HCT116 (cell line): ENCODE data around the gene BMP2K. TPM values are rescaled to one million over a fixed set of nuclear protein-coding genes. Genes with fewer than 3 reads are reported as not detected.

Source experiments
- ATAC-seq: fragments of 200-7000 bp; cut with Tn5 transposase; 2 replicates; pipeline ENCODE4 v1.9.1; 2020; ENCODE audit warnings: mild to moderate bottlenecking, moderate library complexity
- BruUV-seq: library from RNA; stranded (reverse); fragments of 400-500 nt; replicated peaks from 2 replicates; lab custom pipeline; 2021; lab: Mats Ljungman, UMichigan
- CTCF ChIA-PET: fragments of 300-600 bp; sonication (Branson Sonifier 250); formaldehyde crosslinking; loops from one replicate; lab custom pipeline; 2021; ENCODE audit warnings: antibody characterized with exemption; lab: Charles Lee
- POLR2A ChIA-PET: fragments of 300-600, 350-600 bp; sonication (Branson Sonifier 250); formaldehyde crosslinking; loops from one replicate; lab custom pipeline; 2021; ENCODE audit warnings: antibody characterized with exemption; lab: Charles Lee
- RAD21 ChIA-PET, 2 experiments: fragments of 300-600 bp; sonication (Branson Sonifier 250); formaldehyde crosslinking; loops; one replicate each; lab custom pipeline; 2023; ENCODE audit warnings: low total read pairs in 2 of 2; ENCODE audit not compliant: uncharacterized antibody in 2 of 2, unreplicated experiment in 2 of 2, low non-redundant PET in 1 of 2; lab: Charles Lee
- DNase-seq: peaks from one replicate; pipeline ENCODE4 v3.0.0-alpha.2; 2010; ENCODE audit warnings: low read depth, low spot score
- H2AFZ ChIP-seq: fragments of 200-600 bp; shearing (Covaris generic), sonication (generic); 2 replicates; pipeline ENCODE4 v1.6.1; 2017; ENCODE audit warnings: low read depth, mixed run types, mixed read lengths, antibody characterized with exemption, low read length; ENCODE audit not compliant: poor library complexity, severe bottlenecking
- H3K27ac ChIP-seq: 2 replicates; pipeline ENCODE4 v1.5.1; 2012; ENCODE audit warnings: low read depth, low read length
- H3K27me3 ChIP-seq: fragments of 200-600 bp; sonication (generic); 2 replicates; pipeline ENCODE4 v1.6.1; 2016; ENCODE audit warnings: mixed run types, low read length, mixed read lengths; ENCODE audit not compliant: insufficient read depth
- H3K36me3 ChIP-seq, 2 experiments: fragments of 200-500 bp in 1 of 2; fragments of 200-600 bp in 1 of 2; sonication (Bioruptor generic) in 1 of 2; sonication (generic) in 1 of 2; 2 replicates each; pipeline versions ENCODE4 v1.5.1 to v1.6.1; 2014 to 2016; ENCODE audit warnings: low read length in 2 of 2, inconsistent platforms in 1 of 2, mixed read lengths in 1 of 2, mixed run types in 1 of 2; ENCODE audit not compliant: insufficient read depth in 2 of 2, control insufficient read depth in 1 of 2
- H3K4me1 ChIP-seq, 2 experiments: fragments of 200-600 bp in 1 of 2; sonication (generic) in 1 of 2; 2 replicates each; pipeline versions ENCODE4 v1.5.1 to v1.6.1; 2012 to 2017; ENCODE audit warnings: low read length in 2 of 2, inconsistent platforms in 1 of 2, mild to moderate bottlenecking in 1 of 2, mixed read lengths in 1 of 2, mixed run types in 1 of 2, moderate library complexity in 1 of 2; ENCODE audit not compliant: insufficient read depth in 2 of 2, control insufficient read depth in 1 of 2
- H3K4me2 ChIP-seq: fragments of 200-600 bp; sonication (generic); 2 replicates; pipeline ENCODE4 v1.6.1; 2017; ENCODE audit warnings: mixed run types, low read length, mixed read lengths
- H3K4me3 ChIP-seq, 2 experiments: fragments of 200-600 bp in 1 of 2; sonication (generic) in 1 of 2; replicated peaks in 1 of 2; 2 replicates each; pipeline ENCODE4 v1.5.1; 2011 to 2016; ENCODE audit warnings: low read length in 2 of 2, control low read depth in 1 of 2, low read depth in 1 of 2, mild to moderate bottlenecking in 1 of 2, mixed read lengths in 1 of 2, mixed run types in 1 of 2
- H3K79me2 ChIP-seq: fragments of 200-600 bp; sonication (generic); 2 replicates; pipeline ENCODE4 v1.6.1; 2017; ENCODE audit warnings: mild to moderate bottlenecking, mixed run types, low read length, moderate library complexity, mixed read lengths; ENCODE audit not compliant: insufficient read depth
- H3K9ac ChIP-seq: fragments of 200-600 bp; sonication (generic); 2 replicates; pipeline ENCODE4 v1.6.1; 2016; ENCODE audit warnings: low read length, mixed read lengths
- H3K9me2 ChIP-seq: fragments of 200-600 bp; sonication (generic), shearing (Covaris generic); 2 replicates; pipeline ENCODE4 v1.6.1; 2017; ENCODE audit warnings: mixed run types, mild to moderate bottlenecking, moderate library complexity; ENCODE audit not compliant: insufficient read depth
- H3K9me3 ChIP-seq, 2 experiments: fragments of 200-500 bp in 1 of 2; fragments of 200-600 bp in 1 of 2; sonication (Bioruptor generic) in 1 of 2; sonication (generic) in 1 of 2; 2 replicates each; pipeline ENCODE4 v1.6.1; 2014 to 2017; ENCODE audit warnings: low read length in 2 of 2, mixed read lengths in 2 of 2, inconsistent platforms in 1 of 2, low read depth in 1 of 2, mild to moderate bottlenecking in 1 of 2, mixed run types in 1 of 2, moderate library complexity in 1 of 2; ENCODE audit not compliant: control insufficient read depth in 1 of 2, insufficient read depth in 1 of 2
- H4K20me1 ChIP-seq: fragments of 200-600 bp; sonication (generic), shearing (Covaris generic); 2 replicates; pipeline ENCODE4 v1.6.1; 2017; ENCODE audit warnings: mixed run types, mild to moderate bottlenecking, moderate library complexity; ENCODE audit not compliant: insufficient read depth
- ATF3 ChIP-seq: IDR thresholded peaks from 2 replicates; pipeline ENCODE4 v1.6.1; 2012
- CBX3 ChIP-seq: IDR thresholded peaks from 2 replicates; pipeline ENCODE4 v1.6.1; 2012; ENCODE audit warnings: low read depth
- CEBPB ChIP-seq: IDR thresholded peaks from 2 replicates; pipeline ENCODE4 v1.6.1; 2012; ENCODE audit warnings: low read depth
- CTCF ChIP-seq, 3 experiments: fragments of 200-600 bp in 1 of 3; sonication (generic) in 1 of 3; IDR thresholded peaks in 2 of 3; conservative IDR thresholded peaks in 1 of 3; 2 replicates each; pipeline ENCODE4 v1.5.1; 2012 to 2017; ENCODE audit warnings: low read depth in 2 of 3, low read length in 2 of 3, antibody characterized with exemption in 1 of 3, borderline replicate concordance in 1 of 3, control low read depth in 1 of 3, mild to moderate bottlenecking in 1 of 3, mixed read lengths in 1 of 3, mixed run types in 1 of 3, moderate library complexity in 1 of 3; ENCODE audit not compliant: insufficient read depth in 1 of 3
- EGR1 ChIP-seq: IDR thresholded peaks from 2 replicates; pipeline ENCODE4 v1.6.1; 2012; ENCODE audit warnings: low read depth
- EZH2 ChIP-seq: fragments of 200-600 bp; sonication (generic); IDR thresholded peaks from 2 replicates; pipeline ENCODE4 v1.6.1; 2017; ENCODE audit warnings: antibody characterized with exemption, mixed run types
- EZH2phosphoT487 ChIP-seq: fragments of 200-600 bp; IDR thresholded peaks from 2 replicates; pipeline ENCODE4 v1.6.1; 2018; ENCODE audit warnings: antibody characterized with exemption, borderline replicate concordance
- FOSL1 ChIP-seq: IDR thresholded peaks from 2 replicates; pipeline ENCODE4 v1.6.1; 2012; ENCODE audit warnings: low read depth
- JUND ChIP-seq: IDR thresholded peaks from 2 replicates; pipeline ENCODE4 v1.6.1; 2012
- MAX ChIP-seq: IDR thresholded peaks from 2 replicates; pipeline ENCODE4 v1.6.1; 2012
- POLR2A ChIP-seq: IDR thresholded peaks from 2 replicates; pipeline ENCODE4 v1.7.0; 2011; ENCODE audit warnings: borderline replicate concordance; ENCODE audit not compliant: insufficient read depth, insufficient read length; ENCODE audit errors: extremely low read depth
- POLR2AphosphoS5 ChIP-seq: IDR thresholded peaks from 2 replicates; pipeline ENCODE4 v1.6.1; 2011; ENCODE audit warnings: mild to moderate bottlenecking, low read depth, low read length, moderate library complexity
- REST ChIP-seq: IDR thresholded peaks from 2 replicates; pipeline ENCODE4 v1.6.1; 2012; ENCODE audit warnings: low read depth
- SIN3A ChIP-seq: IDR thresholded peaks from 2 replicates; pipeline ENCODE4 v1.6.1; 2012; ENCODE audit warnings: low read depth
- SP1 ChIP-seq: IDR thresholded peaks from 2 replicates; pipeline ENCODE4 v1.6.1; 2012; ENCODE audit warnings: low read depth
- SRF ChIP-seq: IDR thresholded peaks from 2 replicates; pipeline ENCODE4 v1.6.1; 2012; ENCODE audit warnings: low read depth
- YY1 ChIP-seq: IDR thresholded peaks from 2 replicates; pipeline ENCODE4 v1.6.1; 2011; ENCODE audit warnings: low read length, low read depth, moderate library complexity, mild to moderate bottlenecking; ENCODE audit not compliant: insufficient replicate concordance; ENCODE audit errors: extremely low read depth
- ZFX ChIP-seq: fragments of 450-650 bp; IDR thresholded peaks from 2 replicates; pipeline ENCODE4 v1.6.1; 2017
- ZNF274 ChIP-seq: fragments of 200-500 bp; sonication (Bioruptor generic); IDR thresholded peaks from 2 replicates; pipeline ENCODE4 v1.6.1; 2014; ENCODE audit warnings: mild to moderate bottlenecking, low read depth, low read length, inconsistent platforms
- intact Hi-C: fragments of 100-400 bp; cut with micrococcal nuclease; formaldehyde crosslinking; loops from 2 replicates; pipeline ENCODE4 v1.10.0; 2022
- total RNA-seq: library from RNA; stranded (reverse); gene quantifications from one replicate; pipeline ENCODE4 v1.2.1, GENCODE V29; 2021; ENCODE audit not compliant: unreplicated experiment

Gene BMP2K
- total RNA-seq, 1 experiment from 2014 or later: 27.7 TPM

- intact Hi-C loops: no loop called here
- Histone ChIP-seq H3K4me1 (0 out of 4 replicates have a peak, but pooled peaks cover 0 to 3% of the 10 kb centered on the region in 2 experiments), H4K20me1 (no peaks in the 10 kb centered on the region), H3K4me2 (no peak overlapping the region), H2AFZ (no peak overlapping the region), H3K79me2 (no peaks in the 10 kb centered on the region), H3K27ac (no peak overlapping the region)
- ATAC-seq: no peak
- BruUV-seq: no TSS peak
- RAD21 ChIA-PET: no interaction called here
- POLR2A ChIA-PET: no interaction called here
- TF ChIP-seq ZFX (no peak), POLR2AphosphoS5 (no peak), EZH2 (no peak), EZH2phosphoT487 (no peak), REST (no peak), JUND (no peak), ATF3 (no peak), YY1 (no peak), MAX (no peak), POLR2A (no peak), CTCF (IDR thresholded peaks at IDR 0.05 in 2 of 3, conservative IDR thresholded peaks at IDR 0.05 in 1 of 3; ENCODE audit: borderline replicate concordance in 1 of 3, insufficient read depth in 1 of 3, low read depth in 2 of 3, low read length in 2 of 3) (no peak), SIN3A (no peak), CBX3 (no peak), SRF (no peak), FOSL1 (no peak), EGR1 (no peak), ZNF274 (no peak), SP1 (no peak), CEBPB (no peak)
- TF ChIP-seq, all 23 proteins: peak for 0
- DNase-seq: no peak
- no peaks in the 10 kb centered on the region for H3K9me3 ChIP-seq
- no peaks in the 10 kb centered on the region for H3K27me3 ChIP-seq
- no peaks in the 10 kb centered on the region for H3K9me2 ChIP-seq
- no peaks in the 10 kb centered on the region for H3K36me3 ChIP-seq
- H3K9ac ChIP-seq: no peak overlapping the region
- CTCF ChIA-PET: no interaction called here
- no peak overlapping the region for H3K4me3 ChIP-seq
These were observed 10.1 kb upstream of the BMP2K start for GRCh38 chr4:78766026-78766425.
